NCI-H2171 (cell line): ENCODE data around the gene FGF8.
A peak's percentile ranks its signal among the peaks of the same experiment; 100 is the strongest.

Source experiments
- DNase-seq: peaks from one replicate; lab custom pipeline; 2025; lab: John Stamatoyannopoulos, UW

Gene FGF8

GRCh38 chr10:101725296-101726114 lies 50.4 kb downstream of the FGF8 start:
- peak; percentile 50 for DNase-seq

- DNase-seq = no peak
Measured at GRCh38 chr10:101724446-101724845, 51.5 kb downstream of the FGF8 start.

- no peak for DNase-seq
Measured at GRCh38 chr10:101723176-101723575, 52.7 kb downstream of the FGF8 start.

DNA sequence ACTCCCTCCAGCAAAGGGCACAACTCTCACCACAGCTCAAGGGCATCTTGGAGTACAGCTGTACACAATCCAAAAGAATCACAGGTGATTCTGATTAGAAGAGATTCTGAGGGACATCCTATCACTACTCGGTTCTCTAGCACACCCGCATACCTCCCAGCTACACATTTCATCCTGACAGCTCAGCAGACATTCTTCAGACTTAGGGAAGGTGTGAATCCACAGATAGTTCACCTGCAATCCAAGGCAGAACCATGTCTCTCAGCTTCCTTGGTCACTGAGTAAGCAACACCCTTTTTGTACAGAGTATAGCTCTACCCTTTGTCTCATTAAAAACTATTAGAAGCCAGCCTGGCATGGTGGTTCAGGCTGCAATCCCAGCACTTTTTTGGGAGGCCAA lies 54.1 kb downstream of the FGF8 start:
- DNase-seq = no peak

DNA sequence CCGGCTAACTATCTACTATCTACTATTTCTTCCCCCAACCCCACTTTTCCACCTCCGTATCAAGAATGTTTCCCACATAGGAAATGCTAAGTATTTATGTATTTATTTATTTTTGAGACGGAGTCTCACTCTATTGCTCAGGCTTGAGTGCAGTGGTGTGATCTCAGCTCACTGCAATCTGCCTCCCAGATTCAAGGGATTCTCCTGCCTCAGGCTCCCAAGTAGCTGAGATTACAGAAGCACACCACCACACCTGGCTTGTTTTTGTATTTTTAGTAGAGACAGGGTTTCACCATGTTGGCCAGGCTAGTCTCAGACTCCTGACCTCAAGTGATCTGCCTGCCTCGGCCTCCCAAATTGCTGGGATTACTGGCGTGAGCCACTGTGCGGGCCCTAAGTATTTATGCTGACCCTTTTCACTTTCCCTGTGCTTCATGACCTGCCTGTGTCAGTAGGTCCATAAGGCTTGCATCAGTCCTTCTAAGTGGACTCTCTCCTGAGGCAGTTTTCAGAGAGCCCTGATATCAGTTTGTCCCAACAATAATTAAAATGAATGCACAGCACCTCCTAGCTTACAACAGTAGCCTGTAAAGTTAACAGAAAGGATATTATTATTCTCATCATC lies 55.2 kb downstream of the FGF8 start:
- no peak for DNase-seq
